GM12892 (cell line): ENCODE measurements around the gene ZNF71.

Experiments used
- DNase-seq: peaks from one replicate; pipeline ENCODE4 v3.0.0; 2011; ENCODE audit not compliant: insufficient read length
- FAIRE-seq: peaks from 2 replicates; lab custom pipeline; 2011; peaks lifted over from hg19 to GRCh38; lab: Jason Lieb, UNC
- POLR2A ChIP-seq: IDR thresholded peaks from 2 replicates; pipeline ENCODE4 v1.6.1; 2011; ENCODE audit warnings: low read depth, low read length, control low read depth
- POLR2AphosphoS5 ChIP-seq: IDR thresholded peaks from 2 replicates; pipeline ENCODE4 v1.6.1; 2011; ENCODE audit warnings: low read depth, low read length, control low read depth
- TAF1 ChIP-seq: IDR thresholded peaks from 2 replicates; pipeline ENCODE4 v1.6.1; 2011; ENCODE audit warnings: low read depth, mild to moderate bottlenecking, control low read depth, low read length, borderline replicate concordance

ZNF71 gene

DNA sequence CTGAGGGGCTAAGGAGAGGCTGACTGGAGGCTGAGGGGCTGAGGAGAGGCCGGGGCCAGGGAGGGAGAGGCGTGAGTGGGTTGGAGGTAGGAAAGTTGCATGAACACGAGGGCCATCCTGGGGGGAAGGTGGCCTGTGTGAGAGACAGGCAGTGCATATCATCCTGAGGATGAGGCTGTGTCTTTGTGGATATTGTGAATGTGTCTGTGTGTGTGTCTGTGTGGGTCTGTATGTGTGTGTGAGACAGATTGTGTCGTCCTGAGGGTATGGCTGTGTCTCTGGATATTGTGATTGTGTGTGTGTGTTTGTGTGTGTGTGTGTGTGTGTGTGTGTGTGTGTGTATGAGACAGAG, 422 bp downstream of the ZNF71 start:
- FAIRE-seq (no peak), DNase-seq (no peak)
- TF ChIP-seq POLR2A, result no peak
- no peak for TF ChIP-seq TAF1
- TF ChIP-seq POLR2AphosphoS5, result no peak

DNA sequence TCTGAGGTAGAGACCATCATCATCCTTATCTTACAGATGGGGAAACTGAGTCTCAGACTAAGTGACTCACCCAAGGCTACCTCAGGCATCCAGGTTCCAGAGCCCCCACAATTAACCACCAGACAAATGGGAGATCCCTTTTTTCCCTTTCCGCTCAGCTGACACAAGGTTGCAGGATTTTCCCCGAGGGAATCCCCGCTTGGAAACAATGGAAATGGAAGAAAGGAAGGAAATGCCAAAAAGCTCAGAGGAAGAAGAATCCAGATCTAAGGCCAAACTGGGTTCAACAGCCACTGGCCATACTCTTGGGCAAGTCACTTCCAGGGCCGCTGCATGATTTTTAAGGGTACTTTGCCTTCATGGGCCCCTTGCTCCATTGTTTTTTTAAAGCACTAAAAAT, 1.6 kb downstream of the ZNF71 start:
- DNase-seq (no peak), FAIRE-seq (no peak)
- TF ChIP-seq POLR2AphosphoS5 (no peak), POLR2A (no peak), TAF1 (no peak)

DNA sequence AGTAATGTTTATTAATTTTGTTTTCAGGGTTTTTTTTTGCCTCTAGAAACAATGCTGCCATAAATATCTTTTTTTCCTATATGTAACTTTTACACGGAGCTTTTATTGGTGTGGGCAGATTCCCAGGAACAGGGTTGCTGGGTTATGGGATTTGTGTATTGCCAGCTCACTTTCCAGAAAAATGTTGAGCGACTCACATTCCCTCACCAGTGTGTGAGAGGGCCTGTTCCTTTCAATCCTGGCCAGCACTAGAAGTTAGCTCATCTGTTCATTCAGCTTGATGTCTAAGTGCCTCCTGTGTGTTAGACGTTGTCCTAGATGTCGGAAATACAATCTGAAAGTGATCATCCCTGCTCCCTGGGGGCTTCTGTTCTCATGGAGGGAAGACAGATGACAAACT, 2.6 kb downstream of the ZNF71 start:
- TF ChIP-seq TAF1 (no peak), POLR2AphosphoS5 (no peak), POLR2A (no peak)
- no peak for DNase-seq
- no peak for FAIRE-seq

DNA sequence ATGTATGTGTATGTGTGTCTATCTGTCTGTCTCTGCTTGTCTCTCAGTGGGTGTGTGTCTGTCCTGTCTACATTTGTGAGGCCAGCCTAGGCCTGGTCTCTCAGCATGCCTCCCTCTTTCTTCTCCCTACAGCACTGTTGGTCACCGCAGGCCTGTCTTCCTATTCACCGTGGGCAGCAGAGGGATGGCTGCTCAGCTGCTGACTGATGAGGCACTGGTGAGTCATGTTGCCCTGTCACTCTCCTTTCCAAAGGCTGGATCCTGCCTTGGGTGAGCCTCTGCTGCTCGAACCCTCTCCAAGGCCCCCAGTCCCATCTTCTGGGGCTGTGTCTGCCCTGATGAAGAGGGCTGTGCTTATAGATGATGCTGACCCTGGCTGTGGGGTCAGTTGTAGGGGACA, 6.3 kb downstream of the ZNF71 start:
- TF ChIP-seq POLR2AphosphoS5, result no peak
- DNase-seq (no peak), FAIRE-seq (no peak)

DNA sequence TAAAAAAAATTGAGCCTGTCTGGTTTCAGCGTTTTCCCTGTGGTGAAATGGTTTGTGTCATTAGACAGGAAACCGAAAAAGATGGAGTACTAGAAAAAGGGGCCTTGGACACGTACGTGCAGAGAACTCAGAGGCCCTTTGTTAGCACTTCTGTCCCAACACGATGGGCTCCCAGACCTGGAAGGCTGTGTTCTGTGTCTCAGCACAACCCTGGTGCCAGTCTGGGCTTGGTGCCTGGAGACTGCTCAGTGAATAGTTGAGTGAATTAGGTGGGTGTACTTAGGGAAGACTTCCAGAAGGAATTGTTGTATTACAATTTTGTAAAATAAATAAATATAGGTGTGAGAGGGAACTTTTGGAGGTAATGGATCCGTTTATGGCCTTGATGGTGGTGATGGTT, 8.7 kb downstream of the ZNF71 start:
- FAIRE-seq, result no peak
- no peak for DNase-seq
- TF ChIP-seq POLR2AphosphoS5, result no peak
- TF ChIP-seq TAF1, result no peak
- no peak for TF ChIP-seq POLR2A

DNA sequence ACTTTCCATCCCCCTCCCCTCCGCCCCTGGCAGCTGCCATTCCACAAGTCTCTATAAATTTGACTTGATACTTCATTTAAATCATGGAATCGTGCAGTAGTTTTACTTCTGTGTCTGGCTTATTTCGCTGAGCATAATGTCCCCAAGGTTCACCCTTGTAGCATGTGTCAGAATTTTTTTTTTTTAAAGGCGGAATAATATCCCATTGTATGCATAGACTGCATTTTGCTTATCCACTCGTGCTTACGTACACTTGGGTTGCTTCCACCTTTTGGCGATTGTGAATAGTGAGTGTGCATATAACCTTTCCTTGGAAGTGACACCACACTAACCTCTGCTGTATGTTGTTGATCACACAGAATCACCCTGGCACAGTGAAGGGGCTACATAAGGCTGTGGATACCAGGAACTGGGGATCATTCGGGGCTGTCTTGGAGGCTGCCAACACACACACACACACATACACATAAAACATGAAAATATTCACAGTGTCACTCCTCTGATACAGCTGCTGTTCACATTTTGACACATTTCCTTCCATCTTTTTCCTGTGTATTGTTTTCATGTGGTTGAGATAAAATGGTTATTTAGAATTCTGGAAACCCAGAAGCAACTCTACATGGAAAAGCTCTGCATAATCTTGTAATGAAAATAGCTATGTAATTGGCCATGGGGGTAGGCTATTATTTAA, 13.3 kb downstream of the ZNF71 start:
- no peak for FAIRE-seq
- TF ChIP-seq POLR2AphosphoS5 (no peak), POLR2A (no peak), TAF1 (no peak)
- no peak for DNase-seq

DNA sequence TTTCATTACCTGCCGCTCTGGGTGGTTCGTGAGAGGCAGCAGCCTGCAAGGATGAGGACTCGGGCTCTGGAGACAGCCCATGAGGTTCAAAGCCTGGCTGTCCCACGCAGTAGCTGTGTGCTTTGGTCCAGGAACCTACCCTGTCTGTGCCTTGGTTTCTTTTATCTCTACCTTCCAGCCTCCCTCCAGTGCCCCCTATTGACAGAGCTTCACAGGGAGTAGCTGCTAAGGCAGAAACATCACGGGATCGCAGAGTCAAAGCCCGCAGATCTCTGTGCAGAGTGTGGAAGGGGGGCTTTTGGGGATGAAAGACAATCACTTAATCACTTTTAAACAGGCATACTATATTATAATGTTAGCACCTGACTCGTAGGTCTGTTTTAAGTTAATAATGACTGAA, 16.2 kb downstream of the ZNF71 start:
- TF ChIP-seq POLR2A (no peak), POLR2AphosphoS5 (no peak), TAF1 (no peak)
- DNase-seq, result no peak
- no peak for FAIRE-seq

DNA sequence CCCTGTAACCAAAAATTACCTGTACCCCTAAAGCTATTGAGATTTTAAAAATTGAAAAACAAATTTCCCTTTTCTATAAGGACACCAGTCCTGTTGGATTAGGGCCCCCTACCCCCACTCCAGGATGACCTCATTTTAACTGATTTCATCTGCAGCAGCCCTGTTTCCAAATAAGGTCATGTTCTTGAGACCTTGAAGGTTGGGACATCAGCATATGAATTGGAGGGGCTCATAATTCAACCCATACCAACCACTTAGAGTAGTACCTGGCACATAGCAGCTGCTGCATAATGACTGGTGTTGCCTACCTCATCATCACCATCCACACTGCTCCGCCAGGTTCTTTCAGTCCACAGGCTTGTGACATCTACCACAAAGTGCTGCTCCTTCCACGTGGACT, 17.6 kb downstream of the ZNF71 start:
- no peak for FAIRE-seq
- no peak for DNase-seq
- TF ChIP-seq POLR2AphosphoS5, result no peak
- TF ChIP-seq POLR2A, result no peak
- no peak for TF ChIP-seq TAF1

DNA sequence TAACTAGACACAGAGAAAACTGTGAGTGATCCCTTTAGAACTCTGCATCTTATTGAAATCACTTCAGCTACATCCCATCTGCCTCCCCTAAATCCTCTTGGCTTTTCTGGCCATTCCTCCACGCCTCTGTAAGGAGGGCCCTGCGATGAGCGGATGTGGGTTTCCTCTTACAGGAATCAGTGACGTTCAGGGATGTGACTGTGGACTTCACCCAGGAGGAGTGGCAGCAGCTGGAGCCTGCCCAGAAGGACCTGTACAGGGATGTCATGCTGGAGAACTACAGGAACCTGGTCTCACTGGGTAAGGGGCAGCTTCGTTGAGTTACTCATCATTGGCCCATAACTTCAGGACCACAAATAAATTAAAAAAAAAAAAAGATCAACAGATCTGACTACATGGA, 18.5 kb downstream of the ZNF71 start:
- TF ChIP-seq TAF1, result no peak
- TF ChIP-seq POLR2A, result no peak
- no peak for TF ChIP-seq POLR2AphosphoS5
- no peak for FAIRE-seq
- no peak for DNase-seq

DNA sequence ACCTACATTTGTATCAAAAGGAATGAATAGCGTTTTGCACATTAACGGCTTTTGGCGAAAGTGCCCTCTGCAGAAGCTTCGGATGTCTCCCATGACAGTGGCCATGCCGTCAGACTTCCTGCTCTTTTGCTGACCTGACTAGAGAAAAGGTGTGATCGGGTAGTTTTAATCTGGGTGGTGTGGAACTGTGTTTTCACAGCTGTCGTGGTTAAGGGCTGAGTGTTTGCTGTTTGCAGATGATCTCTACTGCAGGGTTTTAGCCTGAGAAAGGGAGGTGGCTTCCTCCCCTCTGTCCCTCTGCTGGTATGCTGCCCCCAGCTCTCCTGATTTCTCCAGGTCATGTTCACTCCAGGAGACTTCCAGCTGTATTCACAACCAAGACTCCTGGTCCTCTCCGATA, 22.4 kb downstream of the ZNF71 start:
- DNase-seq (no peak), FAIRE-seq (no peak)
- TF ChIP-seq POLR2A, result no peak
- no peak for TF ChIP-seq POLR2AphosphoS5
- no peak for TF ChIP-seq TAF1

DNA sequence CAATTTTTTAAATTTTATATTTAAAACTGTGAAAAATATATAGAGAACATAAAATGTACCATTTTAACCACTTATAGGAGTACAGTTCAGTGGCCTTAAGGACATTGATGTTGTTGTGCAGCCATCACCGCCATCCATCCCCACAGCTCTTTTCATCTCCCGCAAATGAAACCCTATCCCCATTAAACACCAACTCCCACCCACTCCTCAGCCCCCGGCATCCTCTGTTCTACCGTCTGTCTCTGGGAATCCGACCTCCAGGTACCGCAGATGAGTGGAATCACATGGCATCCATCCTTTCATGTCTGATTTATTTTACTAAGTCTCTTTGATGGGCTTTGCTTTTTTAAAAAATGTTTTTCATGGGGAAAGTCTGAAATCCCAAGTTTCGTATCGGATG, 24.0 kb downstream of the ZNF71 start:
- TF ChIP-seq POLR2AphosphoS5 (no peak), TAF1 (no peak), POLR2A (no peak)
- no peak for DNase-seq
- FAIRE-seq, result no peak

DNA sequence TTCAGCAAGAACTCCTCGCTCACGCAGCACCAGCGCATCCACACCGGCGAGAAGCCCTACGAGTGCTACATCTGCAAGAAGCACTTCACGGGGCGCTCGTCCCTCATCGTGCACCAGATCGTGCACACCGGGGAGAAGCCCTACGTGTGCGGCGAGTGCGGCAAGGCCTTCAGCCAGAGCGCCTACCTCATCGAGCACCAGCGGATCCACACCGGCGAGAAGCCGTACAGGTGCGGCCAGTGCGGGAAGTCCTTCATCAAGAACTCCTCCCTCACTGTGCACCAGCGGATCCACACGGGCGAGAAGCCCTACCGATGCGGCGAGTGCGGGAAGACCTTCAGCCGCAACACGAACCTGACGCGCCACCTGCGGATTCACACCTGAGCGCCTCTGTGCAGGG, 27.3 kb downstream of the ZNF71 start:
- TF ChIP-seq TAF1, result no peak
- TF ChIP-seq POLR2AphosphoS5, result no peak
- TF ChIP-seq POLR2A, result no peak
- no peak for FAIRE-seq
- DNase-seq, result no peak

DNA sequence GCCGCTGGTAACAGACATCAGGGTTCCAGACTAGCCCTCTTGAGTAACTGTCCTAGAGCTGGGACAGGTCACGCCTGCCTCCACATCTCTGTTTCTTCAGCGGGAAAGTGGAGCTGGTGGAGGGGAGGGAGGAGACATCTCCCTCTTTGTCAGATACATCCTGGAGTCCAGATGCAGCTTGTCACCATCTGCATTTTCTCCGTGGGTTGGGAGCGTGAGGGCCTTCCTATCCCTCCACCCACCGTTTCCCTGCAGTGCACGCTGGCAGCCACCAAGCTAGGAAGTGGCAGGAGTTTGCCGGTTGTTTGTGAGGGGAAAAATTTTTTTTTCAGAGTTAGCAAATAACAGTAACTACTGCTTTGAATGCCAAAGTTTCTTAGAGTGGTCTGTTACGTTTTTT, 27.9 kb downstream of the ZNF71 start:
- FAIRE-seq (no peak), DNase-seq (no peak)
- no peak for TF ChIP-seq POLR2A
- no peak for TF ChIP-seq POLR2AphosphoS5
- no peak for TF ChIP-seq TAF1
